SK-N-SH (cell line): ENCODE measurements around the gene MAG.

Source experiments
- FOXJ3 ChIP-seq: sonication (generic); formaldehyde crosslinking; IDR thresholded peaks from 2 replicates; pipeline ENCODE4 v1.5.1; 2020; ENCODE audit warnings: mild to moderate bottlenecking, missing genetic modification reagents
- FOXM1 ChIP-seq: IDR thresholded peaks from 2 replicates; pipeline ENCODE4 v1.4.0; 2012; ENCODE audit warnings: low read depth, mild to moderate bottlenecking
- POLR2AphosphoS5 ChIP-seq: IDR thresholded peaks from 2 replicates; pipeline ENCODE4 v1.6.1; 2012; ENCODE audit warnings: low read depth, low read length
- TCF12 ChIP-seq: IDR thresholded peaks from 2 replicates; pipeline ENCODE4 v1.4.0; 2012
- TF ChIP-seq, protein P1 (sequence below): fragments of 200-600 bp; sonication (generic); IDR thresholded peaks from 2 replicates; pipeline ENCODE4 v1.6.1; 2017; ENCODE audit warnings: antibody characterized with exemption, mild to moderate bottlenecking, moderate library complexity
- TF ChIP-seq, protein P2 (sequence below): IDR thresholded peaks from 2 replicates; pipeline ENCODE4 v1.6.1; 2012; ENCODE audit warnings: mild to moderate bottlenecking, low read depth, low read length, moderate library complexity
- TF ChIP-seq, protein P3 (sequence below): IDR thresholded peaks from 2 replicates; pipeline ENCODE4 v1.4.0; 2012; ENCODE audit warnings: low read depth
- TF ChIP-seq, protein P4 (sequence below): IDR thresholded peaks from 2 replicates; pipeline ENCODE4 v1.4.0; 2012; ENCODE audit warnings: low read depth, borderline replicate concordance

DNA sequence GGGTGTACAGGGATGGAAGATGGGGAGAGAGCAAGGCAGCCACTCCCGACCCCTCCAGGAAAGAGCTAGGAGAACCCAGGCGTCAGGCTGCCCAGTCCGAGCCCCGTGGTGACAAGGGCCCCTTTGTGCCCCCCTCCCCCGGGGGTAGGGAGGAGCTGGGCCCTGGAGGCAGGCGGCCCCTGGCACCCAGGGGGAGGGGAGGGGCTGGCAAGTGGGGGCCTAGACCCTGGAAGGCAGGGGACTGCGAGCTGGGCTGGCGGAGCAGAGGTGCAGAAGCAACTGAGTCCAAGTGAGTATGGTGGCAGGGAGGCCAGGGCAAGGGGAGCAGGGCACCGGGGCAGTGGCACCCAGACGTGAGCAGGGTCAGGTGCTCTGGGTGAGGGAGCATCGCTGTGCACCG lies at the start of gene MAG:
- TF ChIP-seq, protein P1, sequence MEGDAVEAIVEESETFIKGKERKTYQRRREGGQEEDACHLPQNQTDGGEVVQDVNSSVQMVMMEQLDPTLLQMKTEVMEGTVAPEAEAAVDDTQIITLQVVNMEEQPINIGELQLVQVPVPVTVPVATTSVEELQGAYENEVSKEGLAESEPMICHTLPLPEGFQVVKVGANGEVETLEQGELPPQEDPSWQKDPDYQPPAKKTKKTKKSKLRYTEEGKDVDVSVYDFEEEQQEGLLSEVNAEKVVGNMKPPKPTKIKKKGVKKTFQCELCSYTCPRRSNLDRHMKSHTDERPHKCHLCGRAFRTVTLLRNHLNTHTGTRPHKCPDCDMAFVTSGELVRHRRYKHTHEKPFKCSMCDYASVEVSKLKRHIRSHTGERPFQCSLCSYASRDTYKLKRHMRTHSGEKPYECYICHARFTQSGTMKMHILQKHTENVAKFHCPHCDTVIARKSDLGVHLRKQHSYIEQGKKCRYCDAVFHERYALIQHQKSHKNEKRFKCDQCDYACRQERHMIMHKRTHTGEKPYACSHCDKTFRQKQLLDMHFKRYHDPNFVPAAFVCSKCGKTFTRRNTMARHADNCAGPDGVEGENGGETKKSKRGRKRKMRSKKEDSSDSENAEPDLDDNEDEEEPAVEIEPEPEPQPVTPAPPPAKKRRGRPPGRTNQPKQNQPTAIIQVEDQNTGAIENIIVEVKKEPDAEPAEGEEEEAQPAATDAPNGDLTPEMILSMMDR = no peak
- TF ChIP-seq, protein P2, sequence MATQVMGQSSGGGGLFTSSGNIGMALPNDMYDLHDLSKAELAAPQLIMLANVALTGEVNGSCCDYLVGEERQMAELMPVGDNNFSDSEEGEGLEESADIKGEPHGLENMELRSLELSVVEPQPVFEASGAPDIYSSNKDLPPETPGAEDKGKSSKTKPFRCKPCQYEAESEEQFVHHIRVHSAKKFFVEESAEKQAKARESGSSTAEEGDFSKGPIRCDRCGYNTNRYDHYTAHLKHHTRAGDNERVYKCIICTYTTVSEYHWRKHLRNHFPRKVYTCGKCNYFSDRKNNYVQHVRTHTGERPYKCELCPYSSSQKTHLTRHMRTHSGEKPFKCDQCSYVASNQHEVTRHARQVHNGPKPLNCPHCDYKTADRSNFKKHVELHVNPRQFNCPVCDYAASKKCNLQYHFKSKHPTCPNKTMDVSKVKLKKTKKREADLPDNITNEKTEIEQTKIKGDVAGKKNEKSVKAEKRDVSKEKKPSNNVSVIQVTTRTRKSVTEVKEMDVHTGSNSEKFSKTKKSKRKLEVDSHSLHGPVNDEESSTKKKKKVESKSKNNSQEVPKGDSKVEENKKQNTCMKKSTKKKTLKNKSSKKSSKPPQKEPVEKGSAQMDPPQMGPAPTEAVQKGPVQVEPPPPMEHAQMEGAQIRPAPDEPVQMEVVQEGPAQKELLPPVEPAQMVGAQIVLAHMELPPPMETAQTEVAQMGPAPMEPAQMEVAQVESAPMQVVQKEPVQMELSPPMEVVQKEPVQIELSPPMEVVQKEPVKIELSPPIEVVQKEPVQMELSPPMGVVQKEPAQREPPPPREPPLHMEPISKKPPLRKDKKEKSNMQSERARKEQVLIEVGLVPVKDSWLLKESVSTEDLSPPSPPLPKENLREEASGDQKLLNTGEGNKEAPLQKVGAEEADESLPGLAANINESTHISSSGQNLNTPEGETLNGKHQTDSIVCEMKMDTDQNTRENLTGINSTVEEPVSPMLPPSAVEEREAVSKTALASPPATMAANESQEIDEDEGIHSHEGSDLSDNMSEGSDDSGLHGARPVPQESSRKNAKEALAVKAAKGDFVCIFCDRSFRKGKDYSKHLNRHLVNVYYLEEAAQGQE = no peak
- TF ChIP-seq FOXM1 = no peak
- TF ChIP-seq, protein P3, sequence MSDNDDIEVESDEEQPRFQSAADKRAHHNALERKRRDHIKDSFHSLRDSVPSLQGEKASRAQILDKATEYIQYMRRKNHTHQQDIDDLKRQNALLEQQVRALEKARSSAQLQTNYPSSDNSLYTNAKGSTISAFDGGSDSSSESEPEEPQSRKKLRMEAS = no peak
- TF ChIP-seq POLR2AphosphoS5 = no peak
- no peak for TF ChIP-seq TCF12
- TF ChIP-seq, protein P4, sequence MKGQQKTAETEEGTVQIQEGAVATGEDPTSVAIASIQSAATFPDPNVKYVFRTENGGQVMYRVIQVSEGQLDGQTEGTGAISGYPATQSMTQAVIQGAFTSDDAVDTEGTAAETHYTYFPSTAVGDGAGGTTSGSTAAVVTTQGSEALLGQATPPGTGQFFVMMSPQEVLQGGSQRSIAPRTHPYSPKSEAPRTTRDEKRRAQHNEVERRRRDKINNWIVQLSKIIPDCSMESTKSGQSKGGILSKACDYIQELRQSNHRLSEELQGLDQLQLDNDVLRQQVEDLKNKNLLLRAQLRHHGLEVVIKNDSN = no peak
- no peak for TF ChIP-seq FOXJ3 (CRISPR knock-in tag)
